ENCODE measurements around the gene ABLIM1. TPM values are rescaled to one million over a fixed set of nuclear protein-coding genes. Genes with fewer than 3 reads are reported as not detected.
A peak's percentile ranks its signal among the peaks of the same experiment; 100 is the strongest.

Gene ABLIM1
- total RNA-seq, 2 experiments from 2014 or later, result 62.3 to 64.1 TPM

GRCh38 chr10:114404171-114405010, 253.7 kb downstream of the ABLIM1 start, which contains the start of gene AFAP1L2:
AFAP1L2 (minus strand) TSS chr10:114404502; CDS start chr10:114404455, 47 bp downstream.
- ATAC-seq (peak; percentile 80), DNase-seq (no peak)
- POLR2A ChIA-PET, result no interaction called here
- peaks cover 8% of the 10 kb centered on the region for H3K4me1 Mint-ChIP-seq (ENCODE audit: low read depth)
- peak within 1 kb of the TSS; percentile 55 for H3K4me3 Mint-ChIP-seq
- H3K9me3 Mint-ChIP-seq (ENCODE audit: insufficient read depth), result no peaks in the 10 kb centered on the region
- no peaks in the 10 kb centered on the region for H3K36me3 Mint-ChIP-seq (ENCODE audit: low read depth)
- H3K27me3 Mint-ChIP-seq (ENCODE audit: low read depth), result peaks cover 51% of the 10 kb centered on the region
- CTCF ChIA-PET, result interaction anchor here (1.2 to 1.9 kb wide), 3 partner anchors 17 to 101 kb away, joined by 3 to 21 read pairs (median 10); no protein-coding TSS in a partner anchor
- no peak within 1 kb of the TSS for H3K27ac Mint-ChIP-seq

GRCh38 chr10:114403541-114404161, 254.4 kb downstream of the ABLIM1 start:
- ATAC-seq (peak; percentile 53), DNase-seq (no peak)
- no peaks in the 10 kb centered on the region for H3K9me3 Mint-ChIP-seq (ENCODE audit: insufficient read depth)
- no peaks in the 10 kb centered on the region for H3K36me3 Mint-ChIP-seq (ENCODE audit: low read depth)
- H3K4me3 Mint-ChIP-seq, result peak overlapping the region; percentile 55
- peaks cover 8% of the 10 kb centered on the region for H3K4me1 Mint-ChIP-seq (ENCODE audit: low read depth)
- CTCF ChIA-PET, result interaction anchor here (1.2 to 1.9 kb wide), 4 partner anchors 16 to 100 kb away, joined by 3 to 21 read pairs (median 6); no protein-coding TSS in a partner anchor
- no peak overlapping the region for H3K27ac Mint-ChIP-seq
- POLR2A ChIA-PET, result interaction anchor here (0.9 kb wide), 1 partner anchor 14 kb away, joined by 3 read pairs; no protein-coding TSS in a partner anchor
- peaks cover 57% of the 10 kb centered on the region for H3K27me3 Mint-ChIP-seq (ENCODE audit: low read depth)

DNA sequence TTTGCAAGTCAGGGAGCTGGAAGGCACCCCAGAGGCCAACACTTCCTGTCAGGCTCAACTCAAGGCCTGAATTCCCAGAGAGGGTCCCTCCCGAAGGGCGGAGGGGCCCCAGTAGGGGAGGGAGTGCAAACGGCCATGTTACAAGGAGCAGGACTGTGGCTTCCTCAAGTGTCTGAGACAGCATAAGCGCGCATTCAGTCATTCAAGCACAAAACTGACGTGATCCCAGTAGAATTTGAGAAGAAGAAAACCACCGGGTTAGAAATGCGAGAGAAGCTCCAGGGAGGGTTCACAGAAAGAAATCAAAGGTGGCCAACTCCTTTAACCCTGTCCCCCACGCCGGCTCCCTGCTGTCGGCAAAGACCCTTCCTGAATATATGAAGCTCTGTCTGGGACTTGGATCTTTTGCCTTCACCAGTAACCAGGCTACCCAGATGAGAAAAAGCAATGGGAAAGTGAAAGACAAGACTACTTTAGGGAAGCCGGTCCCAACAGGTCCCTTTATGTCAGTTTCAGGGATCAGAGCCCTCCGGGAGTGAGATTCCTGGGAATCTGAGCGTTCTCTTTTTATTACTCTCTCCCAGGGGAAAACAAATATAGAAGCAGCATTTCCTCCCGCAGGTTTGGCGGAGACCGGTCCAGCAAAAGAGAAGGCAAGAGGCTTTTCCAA, 255.1 kb downstream of the ABLIM1 start:
- ChIA-PET CTCF (interaction anchor here (1.2 to 1.9 kb wide), 4 partner anchors 15 to 99 kb away, joined by 3 to 21 read pairs (median 6); no protein-coding TSS in a partner anchor), POLR2A (interaction anchor here (0.9 kb wide), 1 partner anchor 14 kb away, joined by 3 read pairs; no protein-coding TSS in a partner anchor)
- H3K4me1 Mint-ChIP-seq (ENCODE audit: low read depth), result peaks cover 12% of the 10 kb centered on the region
- H3K9me3 Mint-ChIP-seq (ENCODE audit: insufficient read depth), result no peaks in the 10 kb centered on the region
- peaks cover 58% of the 10 kb centered on the region for H3K27me3 Mint-ChIP-seq (ENCODE audit: low read depth)
- no peak for DNase-seq
- H3K4me3 Mint-ChIP-seq, result peak overlapping the region; percentile 50
- ATAC-seq, result no peak
- no peak overlapping the region for H3K27ac Mint-ChIP-seq
- H3K36me3 Mint-ChIP-seq (ENCODE audit: low read depth), result no peaks in the 10 kb centered on the region

- peaks cover 18% of the 10 kb centered on the region for H3K4me1 Mint-ChIP-seq (ENCODE audit: low read depth)
- POLR2A ChIA-PET, result no interaction called here
- no peak overlapping the region for H3K27ac Mint-ChIP-seq
- ATAC-seq (no peak), DNase-seq (no peak)
- H3K9me3 Mint-ChIP-seq (ENCODE audit: insufficient read depth), result no peaks in the 10 kb centered on the region
- H3K36me3 Mint-ChIP-seq (ENCODE audit: low read depth), result no peaks in the 10 kb centered on the region
- CTCF ChIA-PET, result interaction anchor here (1.4 to 1.9 kb wide), 2 partner anchors 33 to 98 kb away, joined by 3 to 21 read pairs; no protein-coding TSS in a partner anchor
- no peak overlapping the region for H3K4me3 Mint-ChIP-seq
- peaks cover 56% of the 10 kb centered on the region for H3K27me3 Mint-ChIP-seq (ENCODE audit: low read depth)
Measured at GRCh38 chr10:114402233-114402632, 255.8 kb downstream of the ABLIM1 start.

GRCh38 chr10:114401195-114401791, 256.8 kb downstream of the ABLIM1 start:
- H3K4me3 Mint-ChIP-seq, result no peak overlapping the region
- H3K27me3 Mint-ChIP-seq (ENCODE audit: low read depth), result peaks cover 58% of the 10 kb centered on the region
- H3K36me3 Mint-ChIP-seq (ENCODE audit: low read depth), result no peaks in the 10 kb centered on the region
- CTCF ChIA-PET, result interaction anchor here (1.2 to 1.3 kb wide), 2 partner anchors 68 to 97 kb away, joined by 3 to 8 read pairs; no protein-coding TSS in a partner anchor
- H3K9me3 Mint-ChIP-seq (ENCODE audit: insufficient read depth), result no peaks in the 10 kb centered on the region
- H3K27ac Mint-ChIP-seq, result no peak overlapping the region
- no peak for DNase-seq
- peaks cover 21% of the 10 kb centered on the region for H3K4me1 Mint-ChIP-seq (ENCODE audit: low read depth)
- ATAC-seq, result no peak
- POLR2A ChIA-PET, result no interaction called here

DNA sequence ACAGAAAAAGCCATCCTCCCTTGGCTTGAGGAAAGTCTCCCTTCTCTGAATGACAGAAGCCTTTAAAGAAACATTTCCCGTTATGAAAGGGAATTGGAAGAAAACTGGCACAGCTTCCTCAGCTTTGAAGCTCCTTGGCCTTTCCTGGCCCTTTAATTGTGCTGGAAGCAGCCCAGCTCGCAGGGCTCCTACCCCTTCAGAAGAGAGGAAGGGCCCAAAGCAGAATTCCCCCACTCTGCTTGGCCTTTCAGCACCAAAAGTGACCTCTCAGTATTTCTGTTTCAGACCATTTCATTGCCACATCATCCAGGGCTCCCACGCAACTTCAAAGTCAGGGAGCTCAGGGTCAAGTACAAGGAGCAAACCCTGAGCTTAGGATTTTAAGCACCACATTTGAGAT, 258.0 kb downstream of the ABLIM1 start:
- ChIA-PET CTCF (interaction anchor here (1.2 to 1.3 kb wide), 2 partner anchors 67 to 96 kb away, joined by 3 to 8 read pairs; no protein-coding TSS in a partner anchor), POLR2A (no interaction called here)
- H3K27me3 Mint-ChIP-seq (ENCODE audit: low read depth), result peaks cover 56% of the 10 kb centered on the region

DNA sequence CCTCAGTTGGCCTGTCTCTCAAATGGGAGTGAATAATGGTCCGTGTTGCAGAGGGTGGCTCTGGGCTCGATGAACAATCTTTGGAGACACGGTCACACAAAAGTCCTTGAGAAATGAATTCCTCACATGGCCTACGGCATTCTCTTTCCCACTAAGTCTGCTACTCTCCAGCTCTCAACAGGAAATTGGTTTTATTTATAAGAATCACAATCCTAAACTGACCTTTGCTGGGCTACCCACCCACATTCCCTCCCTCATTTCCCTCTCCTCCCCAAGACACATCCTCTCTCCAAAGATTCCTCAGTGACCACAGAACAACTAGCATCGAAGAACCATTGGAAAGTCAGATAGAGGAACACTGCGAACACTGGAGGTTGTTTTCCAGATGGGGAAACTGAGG, 258.5 kb downstream of the ABLIM1 start:
- Mint-ChIP-seq H3K36me3 (ENCODE audit: low read depth) (no peaks in the 10 kb centered on the region), H3K4me1 (ENCODE audit: low read depth) (peaks cover 20% of the 10 kb centered on the region), H3K27me3 (ENCODE audit: low read depth) (peaks cover 56% of the 10 kb centered on the region), H3K4me3 (no peak overlapping the region), H3K27ac (no peak overlapping the region), H3K9me3 (ENCODE audit: insufficient read depth) (no peaks in the 10 kb centered on the region)
- ChIA-PET POLR2A (no interaction called here), CTCF (interaction anchor here (1.3 to 1.9 kb wide), 2 partner anchors 8 to 96 kb away, joined by 5 to 8 read pairs; no protein-coding TSS in a partner anchor)
- DNase-seq (no peak), ATAC-seq (no peak)

More for the DNA sequence above, 258.0 kb downstream of the ABLIM1 start:
- Mint-ChIP-seq H3K36me3 (ENCODE audit: low read depth) (no peaks in the 10 kb centered on the region), H3K4me3 (no peak overlapping the region), H3K27ac (no peak overlapping the region), H3K4me1 (ENCODE audit: low read depth) (peaks cover 22% of the 10 kb centered on the region), H3K9me3 (ENCODE audit: insufficient read depth) (no peaks in the 10 kb centered on the region)
- no peak for DNase-seq
- no peak for ATAC-seq

DNA sequence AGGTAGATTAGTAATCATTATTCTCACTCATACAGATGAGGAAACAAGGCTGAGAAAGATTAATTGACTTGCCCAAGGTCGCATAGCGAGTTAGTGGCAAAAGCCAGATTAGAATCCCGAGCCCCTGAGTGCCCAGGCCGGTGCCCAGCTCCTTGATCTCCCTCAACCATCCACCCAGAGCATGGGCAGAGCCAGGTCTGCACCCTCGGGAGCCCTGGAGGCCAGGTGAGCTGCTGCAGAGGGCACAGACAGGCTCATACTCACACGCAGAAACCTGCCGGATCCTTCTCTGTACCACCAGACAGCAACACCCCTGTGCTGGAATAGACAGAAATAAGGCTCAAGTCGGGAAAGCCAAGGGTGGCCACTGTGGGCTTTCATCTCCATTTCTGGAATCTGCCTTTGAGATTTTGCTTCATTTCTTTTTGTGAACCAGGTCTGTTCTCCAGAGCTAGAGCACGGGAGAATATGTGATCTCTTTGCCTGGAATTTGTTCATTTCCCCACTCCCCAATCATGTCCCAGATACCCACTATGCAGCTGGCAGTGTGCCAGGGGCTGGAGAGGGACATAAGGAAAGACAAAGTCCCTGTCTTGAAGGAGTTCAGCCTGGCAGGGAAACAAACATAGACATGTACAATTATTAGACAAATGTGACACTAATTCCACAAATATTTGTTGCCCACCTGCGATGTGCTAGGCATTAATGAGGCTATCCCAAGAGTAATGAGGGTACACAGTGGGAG, 259.3 kb downstream of the ABLIM1 start:
- no peak for DNase-seq
- no peaks in the 10 kb centered on the region for H3K36me3 Mint-ChIP-seq (ENCODE audit: low read depth)
- CTCF ChIA-PET, result interaction anchor here (1.7 to 1.9 kb wide), 4 partner anchors 9 to 95 kb away, joined by 5 to 13 read pairs (median 6); no protein-coding TSS in a partner anchor
- POLR2A ChIA-PET, result interaction anchor here (0.9 kb wide), 1 partner anchor 93 kb away, joined by 3 read pairs; no protein-coding TSS in a partner anchor
- H3K4me3 Mint-ChIP-seq, result no peak overlapping the region
- peaks cover 18% of the 10 kb centered on the region for H3K4me1 Mint-ChIP-seq (ENCODE audit: low read depth)
- no peak overlapping the region for H3K27ac Mint-ChIP-seq
- no peak for ATAC-seq
- no peaks in the 10 kb centered on the region for H3K9me3 Mint-ChIP-seq (ENCODE audit: insufficient read depth)
- H3K27me3 Mint-ChIP-seq (ENCODE audit: low read depth), result peaks cover 59% of the 10 kb centered on the region

DNA sequence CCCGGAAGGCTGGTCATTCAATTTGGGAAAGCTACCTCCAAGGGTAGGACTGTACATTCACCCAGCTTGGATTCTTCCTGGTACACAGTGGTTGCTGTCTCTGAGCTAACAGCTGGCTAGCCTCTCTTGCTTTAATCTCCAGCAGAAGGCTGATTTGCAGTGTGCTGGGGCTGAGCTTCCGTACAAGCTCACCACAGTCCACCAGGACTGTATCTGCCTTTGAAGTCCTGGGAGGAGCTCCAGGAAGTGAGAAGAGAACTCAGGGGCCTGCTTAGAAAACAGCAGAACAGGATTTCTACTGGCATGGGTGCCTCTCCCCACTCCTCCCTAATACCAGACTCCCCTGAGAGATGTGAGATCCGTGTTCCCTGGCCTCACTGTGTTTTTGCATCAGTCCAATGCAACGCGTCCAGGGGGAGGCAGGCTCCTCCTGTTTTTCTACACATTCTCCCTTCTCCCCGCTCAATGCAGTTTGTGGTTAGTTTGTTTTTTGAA, 260.4 kb downstream of the ABLIM1 start:
- H3K27ac Mint-ChIP-seq, result no peak overlapping the region
- no peak overlapping the region for H3K4me3 Mint-ChIP-seq
- CTCF ChIA-PET, result interaction anchor here (1.7 to 1.9 kb wide), 4 partner anchors 9 to 93 kb away, joined by 5 to 13 read pairs (median 6); no protein-coding TSS in a partner anchor
- ATAC-seq (peak; percentile 49), DNase-seq (no peak)
- no peaks in the 10 kb centered on the region for H3K36me3 Mint-ChIP-seq (ENCODE audit: low read depth)
- H3K4me1 Mint-ChIP-seq (ENCODE audit: low read depth), result peaks cover 14% of the 10 kb centered on the region
- POLR2A ChIA-PET, result interaction anchor here (0.9 kb wide), 1 partner anchor 94 kb away, joined by 3 read pairs; no protein-coding TSS in a partner anchor
- peaks cover 51% of the 10 kb centered on the region for H3K27me3 Mint-ChIP-seq (ENCODE audit: low read depth)
- H3K9me3 Mint-ChIP-seq (ENCODE audit: insufficient read depth), result no peaks in the 10 kb centered on the region

GRCh38 chr10:114396464-114396863, 261.6 kb downstream of the ABLIM1 start:
- CTCF ChIA-PET, result interaction anchor here (1.2 to 1.8 kb wide), 3 partner anchors 9 to 92 kb away, joined by 4 to 6 read pairs (median 5); no protein-coding TSS in a partner anchor
- POLR2A ChIA-PET, result no interaction called here
- peaks cover 40% of the 10 kb centered on the region for H3K27me3 Mint-ChIP-seq (ENCODE audit: low read depth)
- peaks cover 14% of the 10 kb centered on the region for H3K4me1 Mint-ChIP-seq (ENCODE audit: low read depth)
- H3K4me3 Mint-ChIP-seq, result no peak overlapping the region
- H3K36me3 Mint-ChIP-seq (ENCODE audit: low read depth), result no peaks in the 10 kb centered on the region
- no peaks in the 10 kb centered on the region for H3K9me3 Mint-ChIP-seq (ENCODE audit: insufficient read depth)
- ATAC-seq (no peak), DNase-seq (no peak)
- H3K27ac Mint-ChIP-seq, result no peak overlapping the region

Measured in activated CD8-positive, alpha-beta T cell treated with anti-CD3 and anti-CD28 coated beads, Interleukin-2, amount 10 ng/mL, durations not matched to agents 7 days and 5 days (primary cell).